ENCODE results near the gene TMEM202.

DNA sequence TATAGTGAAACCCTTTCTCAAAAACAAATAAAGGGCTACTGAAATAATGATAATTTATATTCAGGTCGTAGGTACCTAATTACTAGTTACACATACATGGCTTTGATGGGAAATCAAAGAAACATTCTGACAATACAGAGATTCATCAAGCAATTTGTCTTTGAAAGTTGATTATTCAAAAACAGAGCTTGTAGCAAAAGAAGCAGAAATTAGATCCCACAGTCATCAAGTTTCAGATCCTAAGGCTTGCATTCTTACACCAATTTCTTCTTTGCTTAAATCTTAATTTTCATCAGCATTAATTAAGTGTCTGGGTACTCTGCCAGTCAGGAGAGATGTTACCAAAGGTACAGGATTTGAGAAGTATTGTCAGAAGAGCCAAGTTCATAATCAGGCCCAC lies 20.8 kb upstream of the TMEM202 start:
- no peak for TF ChIP-seq POLR2A (IDR thresholded peaks at IDR 0.05; ENCODE audit: low read depth, low read length)
- TF ChIP-seq, protein P1, sequence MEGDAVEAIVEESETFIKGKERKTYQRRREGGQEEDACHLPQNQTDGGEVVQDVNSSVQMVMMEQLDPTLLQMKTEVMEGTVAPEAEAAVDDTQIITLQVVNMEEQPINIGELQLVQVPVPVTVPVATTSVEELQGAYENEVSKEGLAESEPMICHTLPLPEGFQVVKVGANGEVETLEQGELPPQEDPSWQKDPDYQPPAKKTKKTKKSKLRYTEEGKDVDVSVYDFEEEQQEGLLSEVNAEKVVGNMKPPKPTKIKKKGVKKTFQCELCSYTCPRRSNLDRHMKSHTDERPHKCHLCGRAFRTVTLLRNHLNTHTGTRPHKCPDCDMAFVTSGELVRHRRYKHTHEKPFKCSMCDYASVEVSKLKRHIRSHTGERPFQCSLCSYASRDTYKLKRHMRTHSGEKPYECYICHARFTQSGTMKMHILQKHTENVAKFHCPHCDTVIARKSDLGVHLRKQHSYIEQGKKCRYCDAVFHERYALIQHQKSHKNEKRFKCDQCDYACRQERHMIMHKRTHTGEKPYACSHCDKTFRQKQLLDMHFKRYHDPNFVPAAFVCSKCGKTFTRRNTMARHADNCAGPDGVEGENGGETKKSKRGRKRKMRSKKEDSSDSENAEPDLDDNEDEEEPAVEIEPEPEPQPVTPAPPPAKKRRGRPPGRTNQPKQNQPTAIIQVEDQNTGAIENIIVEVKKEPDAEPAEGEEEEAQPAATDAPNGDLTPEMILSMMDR (IDR thresholded peaks at IDR 0.05; ENCODE audit: extremely low read depth in 1 of 2, insufficient read depth in 1 of 2, low read depth in 1 of 2, low read length in 2 of 2), result no peak
